ENCODE results near the gene RPS13.

GRCh38 chr11:17067417-17067816 lies 10.1 kb downstream of the RPS13 start:
- TF ChIP-seq, protein P1, sequence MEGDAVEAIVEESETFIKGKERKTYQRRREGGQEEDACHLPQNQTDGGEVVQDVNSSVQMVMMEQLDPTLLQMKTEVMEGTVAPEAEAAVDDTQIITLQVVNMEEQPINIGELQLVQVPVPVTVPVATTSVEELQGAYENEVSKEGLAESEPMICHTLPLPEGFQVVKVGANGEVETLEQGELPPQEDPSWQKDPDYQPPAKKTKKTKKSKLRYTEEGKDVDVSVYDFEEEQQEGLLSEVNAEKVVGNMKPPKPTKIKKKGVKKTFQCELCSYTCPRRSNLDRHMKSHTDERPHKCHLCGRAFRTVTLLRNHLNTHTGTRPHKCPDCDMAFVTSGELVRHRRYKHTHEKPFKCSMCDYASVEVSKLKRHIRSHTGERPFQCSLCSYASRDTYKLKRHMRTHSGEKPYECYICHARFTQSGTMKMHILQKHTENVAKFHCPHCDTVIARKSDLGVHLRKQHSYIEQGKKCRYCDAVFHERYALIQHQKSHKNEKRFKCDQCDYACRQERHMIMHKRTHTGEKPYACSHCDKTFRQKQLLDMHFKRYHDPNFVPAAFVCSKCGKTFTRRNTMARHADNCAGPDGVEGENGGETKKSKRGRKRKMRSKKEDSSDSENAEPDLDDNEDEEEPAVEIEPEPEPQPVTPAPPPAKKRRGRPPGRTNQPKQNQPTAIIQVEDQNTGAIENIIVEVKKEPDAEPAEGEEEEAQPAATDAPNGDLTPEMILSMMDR (IDR thresholded peaks at IDR 0.05), result no peak
- TF ChIP-seq POLR2A (IDR thresholded peaks at IDR 0.05), result no peak

Measured in lower leg skin (tissue), 3 donors.